Muscle of back (tissue), 13 donors: ENCODE measurements around the gene PTGDS. TPM values are rescaled to one million over a fixed set of nuclear protein-coding genes. Genes with fewer than 3 reads are reported as not detected.

Source experiments
- DNase-seq, 3 donors: peaks; one replicate each; pipeline versions ENCODE4 v3.0.0 to v3.0.0-alpha.2; 2013
- long read RNA-seq, 9 donors: transcript quantifications; one replicate each; lab custom pipeline, GENCODE V29; 2026
- polyA plus RNA-seq, 10 donors: library from polyadenylated mRNA; unstranded; fragments of 120-200 nt; gene quantifications; one replicate each; pipeline ENCODE4 v1.2.1, GENCODE V29; 2013; ENCODE audit not compliant: insufficient read length in 10 of 10

The PTGDS gene
- 10 to 100 TPM in 8 of 10 donors, 1 to 10 TPM in 2; 2.3 to 36.3 (median 17.1) TPM for polyA plus RNA-seq
- long read RNA-seq, donor 1, transcript PTGDS-202 (7 exons, 807 nt): major isoform, 7 of 9 reads
- long read RNA-seq, donor 1, partial matches to known transcripts: 0 of 9 reads
- long read RNA-seq, donor 1, other reads (novel, unspliced or antisense): 0 of 9 reads
- long read RNA-seq, donor 2, partial matches to known transcripts: 0 of 3 reads
- long read RNA-seq, donor 2, other reads (novel, unspliced or antisense): 0 of 3 reads
- long read RNA-seq, donor 3: 0 reads
- long read RNA-seq, donor 4, partial matches to known transcripts: 0 of 1 reads
- long read RNA-seq, donor 4, other reads (novel, unspliced or antisense): 0 of 1 reads
- long read RNA-seq, donor 5, transcript PTGDS-202 (7 exons, 807 nt): major isoform, 13 of 14 reads
- long read RNA-seq, donor 5, partial matches to known transcripts: 0 of 14 reads
- long read RNA-seq, donor 5, other reads (novel, unspliced or antisense): 0 of 14 reads
- long read RNA-seq, donor 6, transcript PTGDS-202 (7 exons, 807 nt): major isoform, 15 of 16 reads
- long read RNA-seq, donor 6, partial matches to known transcripts: 0 of 16 reads
- long read RNA-seq, donor 6, other reads (novel, unspliced or antisense): 0 of 16 reads
- long read RNA-seq, donor 7, partial matches to known transcripts: 0 of 5 reads
- long read RNA-seq, donor 7, other reads (novel, unspliced or antisense): 0 of 5 reads
- long read RNA-seq, donor 8: 0 reads
- long read RNA-seq, donor 9, transcript PTGDS-202 (7 exons, 807 nt): major isoform, 8 of 8 reads
- long read RNA-seq, donor 9, partial matches to known transcripts: 0 of 8 reads
- long read RNA-seq, donor 9, other reads (novel, unspliced or antisense): 0 of 8 reads

DNA sequence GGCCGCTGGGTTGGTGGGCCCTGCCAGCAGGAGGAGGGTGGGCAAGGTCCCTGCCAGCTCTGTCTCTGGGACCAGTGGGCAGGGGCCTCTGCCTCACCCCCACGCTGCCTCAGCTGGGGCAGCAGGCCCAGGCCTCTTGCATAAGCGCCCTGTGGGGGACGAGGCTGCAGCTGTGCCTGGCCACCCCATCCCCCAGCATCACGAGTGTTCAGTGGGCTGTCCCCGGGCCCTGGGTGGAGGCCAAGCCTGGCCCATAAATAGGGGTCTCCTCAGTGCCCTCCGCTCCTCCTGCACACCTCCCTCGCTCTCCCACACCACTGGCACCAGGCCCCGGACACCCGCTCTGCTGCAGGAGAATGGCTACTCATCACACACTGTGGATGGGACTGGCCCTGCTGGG is at the start of gene PTGDS:
TSS of gene PTGDS (plus strand) at position 282 of the 400 bp plus-strand sequence. CDS start at position 357, 75 bp downstream.
- peak in 1 of 3 donors; percentile 62 for DNase-seq

DNA sequence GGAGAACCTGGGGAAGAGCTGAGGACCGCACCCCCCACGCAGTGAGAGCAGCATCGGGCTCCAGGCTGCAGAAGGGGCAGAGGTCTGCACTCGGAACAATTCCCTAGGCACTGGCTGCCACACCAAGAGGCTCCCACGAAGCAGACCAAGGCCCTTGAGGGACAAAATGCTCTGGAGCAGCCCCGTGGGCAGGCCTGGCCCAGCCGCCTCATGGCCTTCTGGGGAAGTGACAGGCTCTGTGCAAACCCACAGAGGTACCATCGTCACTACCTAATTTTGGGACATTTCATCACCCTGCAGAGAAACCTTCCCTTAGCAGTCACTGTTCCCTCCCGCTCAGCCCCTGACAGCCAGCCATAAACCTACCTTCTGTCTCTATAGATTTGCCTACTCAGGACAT is 48.7 kb upstream of the PTGDS start:
- no peak for DNase-seq

DNA sequence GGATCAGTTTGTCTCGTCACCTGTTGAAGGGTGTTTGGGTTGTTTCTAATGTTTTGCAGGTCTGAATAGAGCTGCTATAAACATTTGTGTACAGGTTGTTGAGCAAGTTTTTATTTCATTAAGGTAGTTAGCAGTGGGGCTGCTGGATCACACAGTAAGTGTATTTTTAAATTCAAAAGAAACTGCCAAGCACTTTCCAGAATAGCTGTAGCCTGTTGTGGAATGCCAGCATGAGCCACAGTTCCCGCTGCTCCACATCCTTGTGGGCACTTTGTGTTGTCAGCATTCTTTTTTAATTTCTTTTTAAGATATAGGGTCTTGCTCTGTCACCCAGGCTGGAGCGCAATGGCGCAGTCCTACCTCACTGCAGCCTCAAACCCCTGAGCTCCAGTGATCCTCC is 47.3 kb upstream of the PTGDS start:
- no peak for DNase-seq

- DNase-seq: no peak
Measured at GRCh38 chr9:136931611-136932130, 45.6 kb upstream of the PTGDS start.

DNA sequence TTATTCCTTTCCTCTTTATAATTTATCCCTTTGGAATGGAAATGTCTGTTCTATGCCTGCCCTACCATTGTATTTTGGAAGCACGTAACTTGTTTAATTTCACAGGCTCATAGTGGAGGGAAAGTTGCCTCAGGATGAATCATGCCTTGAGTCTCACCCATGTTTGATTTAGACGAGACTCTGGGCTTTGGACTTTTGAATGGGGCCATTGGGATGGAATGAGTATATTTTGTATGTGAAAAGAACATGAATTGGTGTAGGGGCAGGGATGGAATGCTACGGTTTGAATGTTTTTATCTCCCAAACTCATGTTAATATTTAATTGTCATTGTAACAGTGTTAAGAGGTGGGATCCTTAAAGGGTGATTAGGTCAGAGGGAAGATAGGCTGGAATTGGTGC is 43.0 kb upstream of the PTGDS start:
- DNase-seq: no peak

- no peak for DNase-seq
Measured at GRCh38 chr9:136935651-136936050, 41.7 kb upstream of the PTGDS start.

GRCh38 chr9:136936645-136937170 is 40.6 kb upstream of the PTGDS start:
- peak in 1 of 3 donors; percentile 0 for DNase-seq

- peak in 1 of 3 donors; percentile 1 for DNase-seq
Measured at GRCh38 chr9:136937186-136938001, 39.9 kb upstream of the PTGDS start.

DNA sequence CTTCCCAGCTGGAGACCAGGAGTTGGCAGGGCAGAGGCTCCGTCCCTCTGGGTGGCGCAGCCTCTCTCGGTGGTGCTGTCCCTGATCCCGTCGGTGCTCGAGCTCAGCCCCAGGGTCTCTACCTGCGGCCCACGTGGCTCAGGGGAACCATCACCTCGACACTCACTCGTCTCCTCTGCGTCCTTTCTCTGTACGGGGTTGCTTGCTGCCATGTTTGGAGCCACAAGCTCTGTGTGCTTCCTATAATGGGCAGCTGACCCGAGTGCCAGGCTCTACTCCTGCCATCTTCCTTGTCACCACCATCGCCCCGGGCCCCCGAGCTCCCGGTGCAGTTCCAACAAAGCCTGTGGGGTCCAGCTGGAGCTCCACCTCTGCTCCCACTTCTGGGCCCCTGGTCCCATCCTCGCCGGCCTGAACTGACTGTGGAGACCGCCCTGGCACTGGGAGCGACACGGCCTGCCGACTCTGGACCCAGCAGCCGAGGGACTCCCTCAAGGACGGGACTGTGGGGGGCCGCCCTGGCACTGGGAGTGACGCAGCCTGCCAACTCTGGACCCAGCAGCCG is 37.8 kb upstream of the PTGDS start:
- peak in 1 of 3 donors; percentile 0 for DNase-seq

GRCh38 chr9:136939996-136940525 is 37.2 kb upstream of the PTGDS start:
- peak in 1 of 3 donors; percentile 3 for DNase-seq

GRCh38 chr9:136940526-136941230 is 36.6 kb upstream of the PTGDS start:
- peak in 1 of 3 donors; percentile 0 for DNase-seq

GRCh38 chr9:136941231-136942111 is 35.8 kb upstream of the PTGDS start:
- no peak for DNase-seq

GRCh38 chr9:136942112-136942880 is 35.0 kb upstream of the PTGDS start:
- peak in 1 of 3 donors; percentile 6 for DNase-seq

DNA sequence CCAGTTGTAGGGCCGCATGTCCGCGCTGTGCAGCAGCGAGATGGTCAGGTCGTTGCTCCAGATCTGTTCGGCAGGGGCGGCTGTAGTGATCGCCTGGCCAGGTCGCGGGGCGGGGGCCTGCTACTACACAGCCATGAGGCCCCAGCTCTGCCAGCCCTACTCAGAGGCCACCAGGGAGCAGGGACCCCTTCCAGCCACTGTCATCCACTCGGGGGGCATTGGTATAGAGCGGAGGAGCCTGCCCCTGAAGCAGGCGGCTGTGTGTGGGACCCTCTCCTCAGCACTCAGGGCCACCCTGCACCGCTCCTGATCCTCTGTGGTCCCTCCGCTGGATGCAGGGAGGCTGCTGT is 34.4 kb upstream of the PTGDS start:
- DNase-seq: peak in 1 of 3 donors; percentile 5

DNA sequence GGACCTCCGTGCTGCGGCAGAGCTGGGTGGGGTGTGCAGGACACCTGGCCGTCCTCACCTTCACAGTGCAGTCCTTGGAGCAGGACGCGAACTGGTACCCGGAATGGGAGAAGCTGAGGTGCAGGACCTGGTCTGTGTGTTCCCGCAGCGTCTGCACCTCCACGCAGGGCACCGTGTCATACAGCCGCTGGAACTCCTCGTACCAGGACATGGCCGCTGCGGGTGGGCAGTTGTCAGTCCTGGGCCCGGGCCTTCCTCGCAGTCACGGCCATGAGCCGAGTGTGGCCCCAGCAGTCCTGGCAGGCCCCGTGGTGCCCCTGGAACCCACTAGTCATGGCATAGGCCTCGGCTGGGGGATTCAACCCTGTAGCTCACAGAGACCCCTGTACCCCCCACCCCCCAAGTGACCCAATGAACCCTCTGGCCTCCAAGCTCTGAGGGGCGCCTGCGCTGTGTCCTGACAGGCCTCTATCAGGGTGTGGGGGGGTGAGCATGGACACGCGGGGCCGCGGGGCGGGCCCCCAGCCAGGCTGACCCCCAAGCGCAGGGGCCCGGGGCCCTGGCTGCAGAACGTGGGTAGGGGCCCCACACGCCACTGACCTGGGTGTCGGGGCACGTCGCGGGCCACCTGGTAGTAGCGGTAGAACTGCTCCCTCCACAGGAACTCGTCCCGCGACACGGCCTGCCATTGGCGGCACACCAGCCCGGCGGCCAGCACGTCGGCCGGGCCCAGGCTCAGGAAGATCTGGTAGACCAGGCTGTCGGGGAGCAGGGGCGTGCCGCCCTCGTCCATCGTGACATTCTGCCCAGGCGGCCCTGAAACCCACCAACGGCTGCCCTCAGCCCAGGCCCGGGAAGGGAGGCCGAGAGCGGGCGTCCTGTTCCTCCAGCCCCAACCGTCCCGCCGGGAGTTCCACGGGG is 33.8 kb upstream of the PTGDS start:
- DNase-seq: peak in 1 of 3 donors; percentile 7

DNA sequence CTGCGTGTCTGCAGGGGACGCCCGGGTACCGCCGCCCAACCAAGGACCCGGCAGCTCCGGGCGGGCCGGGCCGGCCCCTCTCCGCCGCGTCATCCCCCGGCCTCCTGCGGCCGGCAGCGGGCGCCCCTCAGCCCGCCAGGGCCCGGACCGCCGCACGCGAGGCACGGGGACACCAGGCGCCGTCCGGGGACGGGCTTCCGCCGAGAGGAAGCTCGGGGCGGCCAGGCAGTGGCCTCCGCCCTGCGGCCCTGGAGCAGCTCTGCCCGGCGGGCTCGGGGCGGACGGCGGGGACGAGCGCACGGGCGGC is 33.1 kb upstream of the PTGDS start:
- no peak for DNase-seq
